Transverse colon (tissue), 4 donors: ENCODE measurements around the gene CD300A. TPM values are rescaled to one million over a fixed set of nuclear protein-coding genes. Genes with fewer than 3 reads are reported as not detected.
A peak's percentile ranks its signal among the peaks of the same experiment; 100 is the strongest.
"Not testable (repeated sequence)": the region's sequence is repeated elsewhere in the genome, so short reads cannot be mapped to it uniquely, and the experiment has no call there.

ENCODE experiments used
- DNase-seq: peaks from one replicate; pipeline ENCODE4 v3.0.0-alpha.2; 2019
- H3K27ac ChIP-seq, 4 donors: fragments of 200-600 bp; sonication (generic); 2 replicates each; pipeline ENCODE4 v1.5.1; 2016 to 2018; ENCODE audit warnings: inconsistent platforms in 4 of 4
- H3K27me3 ChIP-seq: fragments of 200-600 bp; sonication (generic); 2 replicates; pipeline ENCODE4 v1.5.1; 2017; ENCODE audit warnings: inconsistent platforms
- H3K36me3 ChIP-seq, 4 donors: fragments of 200-600 bp; sonication (generic); 2 replicates each; pipeline ENCODE4 v1.5.1; 2017 to 2019; ENCODE audit warnings: inconsistent platforms in 4 of 4
- H3K4me1 ChIP-seq, 4 donors: fragments of 200-600 bp; sonication (generic); 2 replicates each; pipeline ENCODE4 v1.5.1; 2017 to 2020; ENCODE audit warnings: inconsistent platforms in 4 of 4
- H3K4me3 ChIP-seq, 4 donors: fragments of 200-600 bp; sonication (generic); 1 replicate in 1 of 4; 2 replicates in 3 of 4; pipeline versions ENCODE4 v1.5.1 to v1.6.1; 2017 to 2019; ENCODE audit warnings: inconsistent platforms in 4 of 4
- H3K9me3 ChIP-seq, 2 donors: fragments of 200-600 bp; sonication (generic); 2 replicates each; pipeline ENCODE4 v1.5.1; 2017 to 2019; ENCODE audit warnings: inconsistent platforms in 2 of 2
- EP300 ChIP-seq: sonication (generic); formaldehyde crosslinking; IDR thresholded peaks from one replicate; pipeline ENCODE4 v1.6.1; 2017; ENCODE audit warnings: antibody characterized with exemption, low read depth
- POLR2A ChIP-seq: fragments of 450-650 bp; IDR thresholded peaks from one replicate; pipeline ENCODE4 v1.6.1; 2016; ENCODE audit warnings: antibody characterized with exemption, mild to moderate bottlenecking, moderate library complexity
- POLR2AphosphoS5 ChIP-seq, 3 donors: sonication (generic); formaldehyde crosslinking; IDR thresholded peaks; one replicate each; pipeline ENCODE4 v1.6.1; 2016; ENCODE audit warnings: antibody characterized with exemption in 3 of 3
- WGBS, 2 donors: methylation state at CpG; one replicate each; pipeline ENCODE4 v1.1.5; 2018; ENCODE audit warnings: low coverage in 1 of 2; 5-methylcytosine and 5-hydroxymethylcytosine counted together
- in situ Hi-C, 4 donors: fragments of 200-750 bp; cut with MboI; loops; one replicate each; pipeline versions ENCODE4 v1.15.0 to v1.15.1; 2017; ENCODE audit warnings: low sequenced_read_pairs in 3 of 4, low pct_ligation_motif_present in 1 of 4, low pct_unique_long_range_greater_than_20kb in 1 of 4
- intact Hi-C: fragments of 100-400 bp; cut with DNase I; formaldehyde crosslinking; loops from one replicate; pipeline ENCODE4 v1.15.1; 2023; ENCODE audit warnings: low total_unique reads
- total RNA-seq, 4 donors: library from RNA; depleted of rRNA; stranded (reverse); fragments of >200 nt; gene quantifications; one replicate each; pipeline ENCODE4 v1.1.0, GENCODE V29; 2016
- TF ChIP-seq, protein P1 (sequence below), 5 experiments: fragments of 200-600 bp in 3 of 5; fragments of 450-650 bp in 2 of 5; sonication (generic) in 3 of 5; IDR thresholded peaks; 1 replicate in 2 of 5; 2 replicates in 3 of 5; pipeline ENCODE4 v1.5.1; 2016 to 2017; ENCODE audit warnings: antibody characterized with exemption in 5 of 5, inconsistent platforms in 3 of 5, mild to moderate bottlenecking in 2 of 5, moderate library complexity in 1 of 5

CD300A gene
- total RNA-seq, 4 donors from 2014 or later: 3.1 to 5.1 TPM; not detected in 2

DNA sequence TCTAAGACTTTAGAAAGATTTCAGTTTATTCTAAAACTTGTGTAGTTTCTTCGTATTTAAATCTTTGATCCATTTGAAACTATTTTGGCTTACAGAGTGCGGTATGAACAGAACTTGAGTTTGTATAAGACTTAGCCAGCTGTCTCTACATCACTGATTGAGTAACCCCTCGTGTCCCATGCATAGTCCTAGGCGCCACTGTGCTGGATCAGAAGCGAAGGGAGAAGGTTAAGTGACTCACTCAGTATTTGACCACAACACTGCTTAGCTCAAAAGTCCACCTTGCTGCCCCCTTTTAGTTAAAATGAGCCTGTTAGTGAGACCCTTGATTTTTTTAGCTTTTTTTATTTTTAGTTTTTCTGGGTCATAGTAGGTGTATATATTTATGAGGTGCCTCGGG is 36.4 kb downstream of the CD300A start:
- Histone ChIP-seq H3K9me3 (no peaks in the 10 kb centered on the region), H3K4me1 (no peaks in the 10 kb centered on the region), H3K4me3 (no peak overlapping the region), H3K27me3 (no peaks in the 10 kb centered on the region), H3K27ac (no peak overlapping the region), H3K36me3 (no peaks in the 10 kb centered on the region)
- TF ChIP-seq POLR2AphosphoS5 (IDR thresholded peaks at IDR 0.05) (no peak), POLR2A (no peak), EP300 (no peak)
- TF ChIP-seq, protein P1, sequence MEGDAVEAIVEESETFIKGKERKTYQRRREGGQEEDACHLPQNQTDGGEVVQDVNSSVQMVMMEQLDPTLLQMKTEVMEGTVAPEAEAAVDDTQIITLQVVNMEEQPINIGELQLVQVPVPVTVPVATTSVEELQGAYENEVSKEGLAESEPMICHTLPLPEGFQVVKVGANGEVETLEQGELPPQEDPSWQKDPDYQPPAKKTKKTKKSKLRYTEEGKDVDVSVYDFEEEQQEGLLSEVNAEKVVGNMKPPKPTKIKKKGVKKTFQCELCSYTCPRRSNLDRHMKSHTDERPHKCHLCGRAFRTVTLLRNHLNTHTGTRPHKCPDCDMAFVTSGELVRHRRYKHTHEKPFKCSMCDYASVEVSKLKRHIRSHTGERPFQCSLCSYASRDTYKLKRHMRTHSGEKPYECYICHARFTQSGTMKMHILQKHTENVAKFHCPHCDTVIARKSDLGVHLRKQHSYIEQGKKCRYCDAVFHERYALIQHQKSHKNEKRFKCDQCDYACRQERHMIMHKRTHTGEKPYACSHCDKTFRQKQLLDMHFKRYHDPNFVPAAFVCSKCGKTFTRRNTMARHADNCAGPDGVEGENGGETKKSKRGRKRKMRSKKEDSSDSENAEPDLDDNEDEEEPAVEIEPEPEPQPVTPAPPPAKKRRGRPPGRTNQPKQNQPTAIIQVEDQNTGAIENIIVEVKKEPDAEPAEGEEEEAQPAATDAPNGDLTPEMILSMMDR (IDR thresholded peaks at IDR 0.05): no peak
- DNase-seq: no peak
- 64 to 67% methylated on average over 6 of the region's 6 CpGs for WGBS, 2 donors
- intact Hi-C loops (no loop called here), in situ Hi-C loops (no loop called here)

GRCh38 chr17:74503949-74504348 is 37.5 kb downstream of the CD300A start:
- H3K4me1 ChIP-seq, H3K27me3 ChIP-seq, DNase-seq, H3K4me3 ChIP-seq, intact Hi-C loops, H3K27ac ChIP-seq, in situ Hi-C loops, H3K36me3 ChIP-seq, H3K9me3 ChIP-seq: not testable (repeated sequence)
- 61 to 82% methylated on average over 4 to 5 of the region's 5 CpGs for WGBS, 2 donors

- in situ Hi-C loops (no loop called here), intact Hi-C loops (no loop called here)
- TF ChIP-seq EP300 (no peak), POLR2A (no peak), POLR2AphosphoS5 (IDR thresholded peaks at IDR 0.05) (no peak)
- TF ChIP-seq, protein P1 (IDR thresholded peaks at IDR 0.05): no peak
Measured at GRCh38 chr17:74508156-74508555, 41.7 kb downstream of the CD300A start.

GRCh38 chr17:74512036-74512435 is 45.6 kb downstream of the CD300A start:
- 83 to 100% methylated on average over 1 to 2 of the region's 2 CpGs for WGBS, 2 donors
- no peak for DNase-seq
- H3K27ac ChIP-seq: peak overlapping the region in 1 of 4 donors; percentile 14

More at GRCh38 chr17:74508156-74508555, 41.7 kb downstream of the CD300A start:
- Histone ChIP-seq H3K27ac (no peak overlapping the region), H3K36me3 (no peaks in the 10 kb centered on the region), H3K4me1 (no peaks in the 10 kb centered on the region), H3K9me3 (no peaks in the 10 kb centered on the region), H3K27me3 (peaks cover 13% of the 10 kb centered on the region), H3K4me3 (no peak overlapping the region)
- DNase-seq: no peak

More at GRCh38 chr17:74512036-74512435, 45.6 kb downstream of the CD300A start:
- TF ChIP-seq, protein P1 (IDR thresholded peaks at IDR 0.05): no peak
- TF ChIP-seq POLR2A (no peak), POLR2AphosphoS5 (IDR thresholded peaks at IDR 0.05) (no peak), EP300 (no peak)
- Histone ChIP-seq H3K27me3 (peaks cover 13% of the 10 kb centered on the region), H3K9me3 (no peaks in the 10 kb centered on the region), H3K4me1 (no peaks in the 10 kb centered on the region), H3K4me3 (no peak overlapping the region), H3K36me3 (no peaks in the 10 kb centered on the region)
- intact Hi-C loops: no loop called here
- in situ Hi-C loops: no loop called here
